GM19438 (cell line): Measurements from ENCODE around the gene MYO16.

Source experiments
- ATAC-seq: cut with Tn5 transposase; IDR thresholded peaks from one replicate; pipeline ENCODE4 v1.9.1; 2021; ENCODE audit warnings: low read depth; ENCODE audit not compliant: unreplicated experiment

The MYO16 gene

DNA sequence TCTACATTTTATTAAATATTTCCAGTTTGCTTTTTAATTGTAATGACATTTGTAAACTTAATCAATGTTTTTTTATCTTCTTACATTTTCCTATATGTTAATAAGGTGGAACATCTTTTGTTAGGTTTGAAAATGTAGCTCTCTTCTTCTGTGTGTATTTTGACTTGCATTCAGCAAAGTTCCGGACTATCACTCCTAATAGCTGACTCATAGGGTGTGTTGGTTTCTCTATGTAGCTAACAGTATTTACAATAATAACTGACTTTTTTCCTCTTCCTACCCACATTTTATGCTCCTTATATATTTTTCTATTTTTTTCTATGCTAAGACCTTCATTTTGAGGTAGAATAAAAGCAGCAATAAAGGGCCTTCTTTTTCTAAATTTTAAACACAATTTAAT is 28.1 kb downstream of the MYO16 start:
- ATAC-seq, result no peak

GRCh38 chr13:108662528-108662927 is 33.1 kb downstream of the MYO16 start:
- no peak for ATAC-seq

DNA sequence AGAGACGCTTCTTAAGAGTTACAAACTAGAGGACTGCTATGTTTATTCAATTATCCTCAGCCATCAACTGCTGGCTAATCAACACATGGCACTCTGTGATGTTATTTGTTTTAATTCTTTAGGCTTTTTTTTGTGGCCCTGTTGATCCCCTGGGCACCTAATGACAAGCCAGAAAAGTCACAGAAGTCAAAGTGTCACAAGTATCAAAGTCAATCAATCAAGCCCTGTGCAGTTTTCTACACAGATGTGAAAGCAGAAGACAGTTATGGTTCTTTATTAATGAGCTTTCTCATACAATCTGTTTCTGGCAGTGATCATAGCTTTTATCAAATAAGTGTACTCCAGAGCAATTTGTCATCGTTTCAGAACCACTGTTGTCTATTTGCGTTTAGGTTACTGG is 34.3 kb downstream of the MYO16 start:
- no peak for ATAC-seq

GRCh38 chr13:108667205-108667604 is 37.8 kb downstream of the MYO16 start:
- ATAC-seq, result no peak

- ATAC-seq, result no peak
Observed at GRCh38 chr13:108669381-108669780, 40.0 kb downstream of the MYO16 start.

DNA sequence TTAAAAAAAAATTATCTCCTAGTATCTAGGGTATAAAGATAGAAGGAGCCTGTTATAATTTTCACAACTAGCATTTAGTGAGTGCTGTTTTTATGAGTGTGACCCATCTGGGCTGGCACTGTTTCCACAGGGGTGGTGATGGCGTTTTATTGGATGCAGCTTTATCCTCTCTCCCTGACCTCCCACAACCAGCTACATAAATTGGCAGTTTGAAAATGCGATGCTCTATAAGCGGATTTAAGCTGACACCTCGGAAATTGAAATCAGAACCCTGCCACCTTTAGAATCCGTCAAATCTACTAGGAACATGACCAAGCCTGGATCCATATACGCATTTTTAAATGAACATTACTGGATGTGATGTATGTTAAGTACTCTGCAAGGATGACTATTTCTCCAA is 44.9 kb downstream of the MYO16 start:
- no peak for ATAC-seq

DNA sequence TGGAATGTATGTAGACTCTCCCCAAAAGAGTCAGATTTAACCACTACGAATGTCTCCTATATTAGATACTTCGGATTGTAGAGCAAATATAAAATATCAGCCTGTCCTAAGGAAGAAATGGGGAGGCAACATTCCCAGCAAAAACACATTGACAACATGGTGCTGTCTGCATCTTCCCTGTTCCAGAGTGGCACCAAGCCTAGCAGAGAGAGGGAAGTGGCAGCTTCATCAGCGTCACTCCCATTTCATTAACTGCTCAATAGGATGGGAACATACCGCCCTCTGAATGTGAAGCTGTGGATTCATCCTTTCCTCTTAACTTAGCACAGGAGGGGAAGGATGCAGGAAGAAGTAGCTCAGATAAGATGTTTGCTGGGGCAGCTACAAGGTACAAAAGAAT is 45.4 kb downstream of the MYO16 start:
- no peak for ATAC-seq

GRCh38 chr13:108676620-108677019 is 47.2 kb downstream of the MYO16 start:
- no peak for ATAC-seq

GRCh38 chr13:108677806-108678205 is 48.4 kb downstream of the MYO16 start:
- ATAC-seq, result no peak

- no peak for ATAC-seq
Observed at GRCh38 chr13:108680011-108680410, 50.6 kb downstream of the MYO16 start.

DNA sequence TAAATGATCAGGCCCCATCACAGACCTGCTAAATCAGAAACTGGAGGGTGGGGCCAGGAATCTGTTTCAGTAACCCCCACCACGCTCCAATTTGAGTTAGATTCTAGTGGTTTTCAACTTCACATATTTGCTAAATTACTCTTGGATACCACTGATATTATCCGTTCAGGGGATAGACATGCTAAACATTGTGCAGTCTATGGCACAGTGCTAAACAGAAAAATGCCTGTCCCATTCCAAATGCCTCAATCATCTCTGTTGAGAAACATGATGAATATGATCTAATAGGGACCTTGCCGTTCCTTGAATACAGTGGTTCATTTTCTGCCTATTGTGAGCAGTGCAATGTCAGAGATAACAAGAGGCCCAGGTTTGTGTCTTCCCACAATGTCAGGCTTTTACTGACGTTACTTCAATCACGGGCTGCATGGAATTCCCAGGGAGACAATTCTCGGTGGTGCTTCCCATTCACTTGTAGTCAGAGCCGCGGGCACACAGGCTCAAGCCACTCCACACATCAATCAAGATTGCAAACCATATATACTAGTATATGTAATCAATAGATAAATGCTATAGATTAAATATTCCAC is 52.7 kb downstream of the MYO16 start:
- ATAC-seq, result no peak

- ATAC-seq, result no peak
Observed at GRCh38 chr13:108682714-108683113, 53.3 kb downstream of the MYO16 start.

DNA sequence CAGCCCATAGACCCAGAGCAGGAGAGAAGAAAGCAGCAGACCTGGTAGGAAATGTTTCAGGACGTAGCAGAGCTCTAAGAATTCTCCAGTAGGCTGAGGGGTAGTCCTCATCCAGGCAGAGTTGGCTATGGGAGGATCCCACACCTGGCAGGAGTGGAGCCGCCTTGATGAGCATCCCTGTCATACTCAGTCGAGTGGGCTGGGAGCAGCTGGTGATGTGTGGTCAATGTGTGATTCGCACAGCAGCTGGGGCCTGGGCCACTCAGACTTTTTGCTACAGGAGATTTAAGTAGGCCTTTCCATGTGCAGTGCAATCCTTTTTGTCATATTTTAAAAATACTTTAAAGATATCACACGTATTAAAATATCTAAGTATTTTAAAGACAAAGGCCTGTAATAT is 56.6 kb downstream of the MYO16 start:
- no peak for ATAC-seq

- no peak for ATAC-seq
Observed at GRCh38 chr13:108690726-108691125, 61.3 kb downstream of the MYO16 start.

DNA sequence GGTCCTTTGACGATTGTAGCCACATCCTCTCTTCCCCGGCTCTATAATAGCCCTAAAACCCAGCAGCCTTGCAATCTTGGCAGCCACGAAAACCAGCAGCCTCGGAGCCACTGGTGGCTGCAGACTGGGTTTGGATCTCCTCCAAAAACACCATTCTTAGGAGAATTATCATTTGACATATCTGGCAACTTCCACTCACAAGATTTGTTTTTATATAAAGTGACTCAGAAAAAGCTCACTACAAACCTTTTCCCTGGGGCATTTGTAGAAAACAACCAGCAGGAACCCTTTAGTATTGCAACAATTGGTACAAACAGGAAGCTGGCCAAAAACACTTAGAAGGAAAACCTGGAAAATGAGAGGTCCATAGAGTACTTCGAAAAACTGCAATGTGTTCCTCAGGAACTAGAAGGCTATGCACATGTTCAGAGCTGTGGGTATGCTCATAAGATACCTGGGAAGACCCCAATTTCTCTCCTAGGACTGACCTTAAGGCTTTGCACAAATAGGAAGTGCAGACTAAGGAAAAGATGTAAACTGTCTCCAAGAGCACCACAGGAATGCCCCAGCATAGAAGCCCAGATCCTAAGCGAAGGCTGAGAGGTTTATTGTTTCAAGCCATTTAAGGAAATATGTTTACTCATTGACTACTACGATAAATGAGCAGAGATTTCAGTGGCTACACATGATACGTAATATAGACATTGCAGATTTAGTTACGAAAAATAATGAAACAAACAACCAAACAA is 71.2 kb downstream of the MYO16 start:
- no peak for ATAC-seq

- ATAC-seq, result no peak
Observed at GRCh38 chr13:108702171-108702570, 72.8 kb downstream of the MYO16 start.

DNA sequence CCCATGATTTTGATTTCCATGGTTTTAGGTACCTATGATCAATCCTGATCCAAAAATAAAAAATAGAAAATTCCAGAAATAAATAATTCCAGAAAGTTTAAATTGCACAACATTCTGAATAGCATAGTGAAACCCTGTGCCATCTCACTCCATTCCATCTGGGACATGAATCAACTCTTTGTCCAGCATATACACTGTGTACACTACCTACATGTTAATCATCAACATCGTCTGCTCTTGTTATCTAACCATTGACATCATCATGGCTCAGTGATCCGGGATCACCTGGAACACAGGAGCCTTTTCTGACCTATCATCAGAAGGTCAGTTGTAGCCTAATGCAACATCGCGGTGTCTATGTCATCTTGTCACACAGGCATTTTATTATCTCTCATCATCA is 75.6 kb downstream of the MYO16 start:
- no peak for ATAC-seq

DNA sequence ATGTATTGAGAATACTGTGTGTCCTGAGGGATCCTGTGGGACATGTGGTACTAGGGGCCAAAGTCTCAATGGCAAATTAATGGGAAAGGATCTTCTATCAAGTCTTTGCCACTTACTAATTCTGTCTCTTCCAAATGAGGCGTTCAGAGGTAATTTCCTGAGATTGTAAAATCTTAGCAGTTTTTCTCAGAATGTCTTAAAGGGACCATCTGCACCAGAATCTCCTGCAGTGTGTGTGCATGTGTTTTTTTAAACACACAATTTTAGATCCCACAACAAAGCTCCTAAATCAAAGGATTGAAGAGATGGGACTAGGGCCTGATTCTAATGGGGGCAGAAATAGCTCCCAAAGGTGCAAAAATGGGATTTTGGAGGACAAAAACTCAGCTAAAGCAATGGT is 78.2 kb downstream of the MYO16 start:
- ATAC-seq, result no peak

DNA sequence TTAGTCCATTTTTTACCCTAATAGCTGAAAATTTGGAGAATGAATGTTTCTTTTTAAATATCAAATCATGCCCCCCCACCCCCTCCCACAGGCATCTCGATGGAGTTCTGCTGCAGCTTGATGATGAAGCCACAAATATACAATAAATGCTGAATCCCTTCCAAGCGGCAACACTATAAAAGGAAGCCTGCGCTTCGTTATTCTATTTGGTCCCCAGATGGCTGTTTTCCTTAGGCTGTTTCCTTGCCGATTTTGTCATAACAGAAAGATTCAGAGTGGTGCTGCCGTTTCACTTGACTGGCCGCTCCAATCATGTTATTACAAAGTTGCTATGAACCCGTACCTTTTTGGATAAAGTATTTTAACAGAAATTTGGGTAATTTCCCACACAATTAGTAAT is 79.5 kb downstream of the MYO16 start:
- ATAC-seq, result no peak

DNA sequence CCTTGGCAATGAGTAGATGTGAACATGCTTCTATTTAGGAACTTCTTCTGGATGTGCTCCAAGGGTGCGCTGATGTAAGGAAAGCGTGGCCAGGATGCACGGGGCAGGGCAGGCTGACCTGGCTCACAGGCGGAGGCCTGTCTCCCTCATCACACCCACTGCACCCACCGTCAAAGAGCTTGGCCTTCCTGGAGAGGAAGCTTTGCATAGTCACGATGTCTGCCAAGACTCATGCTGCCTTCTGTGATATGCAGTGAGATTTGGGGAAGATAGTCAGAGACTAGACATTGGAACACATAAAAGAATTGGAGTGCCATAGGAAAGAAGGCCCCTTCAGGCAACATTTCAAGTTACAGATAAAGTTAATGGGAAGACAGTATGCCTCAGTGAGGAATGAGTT is 82.0 kb downstream of the MYO16 start:
- no peak for ATAC-seq

GRCh38 chr13:108725471-108725870 is 96.1 kb downstream of the MYO16 start:
- ATAC-seq, result no peak

DNA sequence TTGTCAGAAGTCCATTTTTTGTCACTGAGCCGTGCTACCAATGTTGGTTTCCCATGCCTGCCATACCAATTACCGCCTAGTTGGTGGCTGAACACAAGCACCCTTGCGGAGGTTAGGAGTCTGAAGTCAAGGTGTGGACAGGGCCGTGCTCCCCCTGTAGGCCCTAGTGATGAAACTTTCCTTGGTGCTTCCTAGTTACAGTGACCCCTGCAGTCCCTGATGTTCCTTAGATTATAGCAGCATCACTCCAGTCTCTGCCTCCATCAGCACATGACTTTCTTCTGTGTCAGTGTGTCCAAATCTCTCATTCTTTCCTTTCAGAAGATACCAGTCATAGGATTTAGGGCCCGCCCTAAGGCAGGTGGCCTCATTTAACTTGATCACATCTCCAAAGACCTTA is 99.0 kb downstream of the MYO16 start:
- ATAC-seq, result no peak
